Liver (tissue), 9 donors: Measurements from ENCODE around the gene LTA4H. TPM values are rescaled to one million over a fixed set of nuclear protein-coding genes. Genes with fewer than 3 reads are reported as not detected.

ENCODE experiments used
- DNase-seq: peaks from one replicate; pipeline ENCODE4 v3.0.0-alpha.2; 2017; ENCODE audit warnings: low spot score
- H3K27ac ChIP-seq, 2 donors: one replicate each; pipeline ENCODE4 v1.7.0; 2013; ENCODE audit warnings: inconsistent platforms in 2 of 2, low read length in 2 of 2, control low read depth in 1 of 2, low read depth in 1 of 2, mild to moderate bottlenecking in 1 of 2
- H3K27me3 ChIP-seq, 4 donors: one replicate each; pipeline versions ENCODE4 v1.6.1 to v1.7.0; 2013; ENCODE audit warnings: low read length in 3 of 4, inconsistent platforms in 1 of 4, mild to moderate bottlenecking in 1 of 4, moderate library complexity in 1 of 4; ENCODE audit not compliant: control insufficient read depth in 4 of 4, insufficient read depth in 4 of 4
- H3K36me3 ChIP-seq, 4 donors: one replicate each; pipeline versions ENCODE4 v1.6.1 to v1.7.0; 2013; ENCODE audit warnings: low read length in 3 of 4, mild to moderate bottlenecking in 3 of 4, low read depth in 1 of 4, moderate library complexity in 1 of 4; ENCODE audit not compliant: control insufficient read depth in 4 of 4, insufficient read depth in 3 of 4
- H3K4me1 ChIP-seq, 4 donors: one replicate each; pipeline versions ENCODE4 v1.6.1 to v1.7.0; 2013; ENCODE audit warnings: low read length in 3 of 4, mild to moderate bottlenecking in 3 of 4, moderate library complexity in 1 of 4; ENCODE audit not compliant: control insufficient read depth in 4 of 4, insufficient read depth in 4 of 4
- H3K4me3 ChIP-seq, 3 donors: one replicate each; pipeline versions ENCODE4 v1.6.1 to v1.7.0; 2013; ENCODE audit warnings: low read length in 3 of 3, control low read depth in 1 of 3, low read depth in 1 of 3, mild to moderate bottlenecking in 1 of 3
- H3K9ac ChIP-seq, 2 donors: one replicate each; pipeline ENCODE4 v1.7.0; 2013; ENCODE audit warnings: low read length in 2 of 2, mild to moderate bottlenecking in 2 of 2, moderate library complexity in 2 of 2, control low read depth in 1 of 2, low read depth in 1 of 2
- H3K9me3 ChIP-seq, 4 donors: one replicate each; pipeline versions ENCODE4 v1.6.1 to v1.7.0; 2013; ENCODE audit warnings: low read length in 3 of 4; ENCODE audit not compliant: control insufficient read depth in 4 of 4
- ATF3 ChIP-seq: IDR thresholded peaks from 2 replicates; pipeline ENCODE4 v1.6.1; 2016; ENCODE audit warnings: antibody characterized with exemption
- CTCF ChIP-seq: fragments of 150-350 bp; IDR thresholded peaks from 2 replicates; pipeline ENCODE4 v1.5.1; 2017; ENCODE audit warnings: improper control_type of control experiment, low read depth, low read length; ENCODE audit not compliant: missing input control
- EGR1 ChIP-seq, 2 donors: IDR thresholded peaks; 2 replicates each; pipeline ENCODE4 v1.6.1; 2016 to 2018; ENCODE audit warnings: antibody characterized with exemption in 2 of 2, low read depth in 2 of 2
- FOXA1 ChIP-seq: IDR thresholded peaks from 2 replicates; pipeline ENCODE4 v1.6.1; 2016; ENCODE audit warnings: antibody characterized with exemption
- GABPA ChIP-seq, 2 donors: IDR thresholded peaks in 1 of 2; conservative IDR thresholded peaks in 1 of 2; 2 replicates each; pipeline ENCODE4 v1.6.1; 2016; ENCODE audit warnings: antibody characterized with exemption in 2 of 2, mild to moderate bottlenecking in 1 of 2, moderate library complexity in 1 of 2
- HNF4A ChIP-seq, 2 donors: conservative IDR thresholded peaks; 2 replicates each; pipeline ENCODE4 v1.6.1; 2016; ENCODE audit warnings: antibody characterized with exemption in 2 of 2, mild to moderate bottlenecking in 2 of 2
- HNF4G ChIP-seq: IDR thresholded peaks from 2 replicates; pipeline ENCODE4 v1.6.1; 2016; ENCODE audit warnings: antibody characterized with exemption
- JUND ChIP-seq, 2 donors: IDR thresholded peaks; 2 replicates each; pipeline ENCODE4 v1.6.1; 2016; ENCODE audit warnings: antibody characterized with exemption in 2 of 2
- MAX ChIP-seq: IDR thresholded peaks from 2 replicates; pipeline ENCODE4 v1.6.1; 2016; ENCODE audit warnings: antibody characterized with exemption
- NR2F2 ChIP-seq: IDR thresholded peaks from 2 replicates; pipeline ENCODE4 v1.6.1; 2016; ENCODE audit warnings: antibody characterized with exemption
- RAD21 ChIP-seq, 2 donors: IDR thresholded peaks; 2 replicates each; pipeline ENCODE4 v1.6.1; 2016; ENCODE audit warnings: antibody characterized with exemption in 2 of 2, mild to moderate bottlenecking in 2 of 2
- REST ChIP-seq: IDR thresholded peaks from 2 replicates; pipeline ENCODE4 v1.6.1; 2016; ENCODE audit warnings: antibody characterized with exemption, mild to moderate bottlenecking
- RXRA ChIP-seq, 2 donors: IDR thresholded peaks; 2 replicates each; pipeline ENCODE4 v1.6.1; 2017 to 2018; ENCODE audit warnings: antibody characterized with exemption in 2 of 2, mild to moderate bottlenecking in 1 of 2
- SP1 ChIP-seq: IDR thresholded peaks from 2 replicates; pipeline ENCODE4 v1.6.1; 2018; ENCODE audit warnings: antibody characterized with exemption, mild to moderate bottlenecking
- TAF1 ChIP-seq: conservative IDR thresholded peaks from 2 replicates; pipeline ENCODE4 v1.6.1; 2016; ENCODE audit warnings: antibody characterized with exemption, mild to moderate bottlenecking
- YY1 ChIP-seq: IDR thresholded peaks from 2 replicates; pipeline ENCODE4 v1.6.1; 2016; ENCODE audit warnings: antibody characterized with exemption, mild to moderate bottlenecking
- ZBTB33 ChIP-seq: IDR thresholded peaks from 2 replicates; pipeline ENCODE4 v1.6.1; 2016; ENCODE audit warnings: antibody characterized with exemption
- WGBS: extraction: QIAGEN DNeasy Blood & Tissue Kit; methylation state at CpG from one replicate; pipeline ENCODE4 v1.1.7; 2013; 5-methylcytosine and 5-hydroxymethylcytosine counted together
- polyA plus RNA-seq, 2 donors: library from polyadenylated mRNA; stranded (reverse) in 1 of 2; unstranded in 1 of 2; fragments of 200-250 nt in 1 of 2; fragments of >200 nt in 1 of 2; fragmentation: Nextera tagmentation in 1 of 2; extraction: Ambion mirVana in 1 of 2; gene quantifications; one replicate each; pipeline versions ENCODE4 v1.2.1 to v1.2.3, GENCODE V29; 2013 to 2015
- total RNA-seq, 2 donors: library from RNA; depleted of rRNA; stranded (reverse); fragments of >200 nt; gene quantifications; one replicate each; pipeline ENCODE4 v1.2.3, GENCODE V29; 2014
- donor health status: healthy.
- donor health status: healthy.
- donor health status: healthy.
- donor health status: healthy.
- donor health status: healthy.

The LTA4H gene
- total and polyA plus RNA-seq, 4 donors: 16.6 to 34.5 (median 20.9) TPM

- H3K4me3 ChIP-seq: no peak overlapping the region
- H3K4me1 ChIP-seq: peaks cover 3 to 35% (median 17%) of the 10 kb centered on the region in 4 donors
- H3K27ac ChIP-seq: no peak overlapping the region
- no peaks in the 10 kb centered on the region for H3K9me3 ChIP-seq
- DNase-seq: no peak
- WGBS: 94% methylated on average over 5 of the region's 5 CpGs
- H3K9ac ChIP-seq: no peak overlapping the region
- no peaks in the 10 kb centered on the region for H3K27me3 ChIP-seq
- peaks cover 3 to 35% (median 27%) of the 10 kb centered on the region in 4 donors for H3K36me3 ChIP-seq
- TF ChIP-seq GABPA (IDR thresholded peaks at IDR 0.05 in 1 of 2, conservative IDR thresholded peaks at IDR 0.05 in 1 of 2): no peak
- TF ChIP-seq RXRA (IDR thresholded peaks at IDR 0.05): no peak
- no peak for TF ChIP-seq FOXA1
- TF ChIP-seq REST: no peak
- TF ChIP-seq HNF4G: no peak
- no peak for TF ChIP-seq RAD21 (IDR thresholded peaks at IDR 0.05)
- no peak for TF ChIP-seq HNF4A (conservative IDR thresholded peaks at IDR 0.05)
- no peak for TF ChIP-seq TAF1
- TF ChIP-seq EGR1 (IDR thresholded peaks at IDR 0.05; ENCODE audit: low read depth in 2 of 2): no peak
- no peak for TF ChIP-seq YY1
- TF ChIP-seq JUND (IDR thresholded peaks at IDR 0.05): no peak
- no peak for TF ChIP-seq CTCF
- TF ChIP-seq NR2F2: no peak
- TF ChIP-seq ZBTB33: no peak
Observed at GRCh38 chr12:96000858-96001257, 34.5 kb downstream of the LTA4H start.

- Histone ChIP-seq H3K9ac (no peak overlapping the region), H3K4me1 (peaks cover 7 to 39% (median 19%) of the 10 kb centered on the region in 4 donors), H3K4me3 (no peak overlapping the region), H3K36me3 (peaks cover 0 to 23% (median 16%) of the 10 kb centered on the region in 4 donors), H3K27ac (no peak overlapping the region), H3K27me3 (no peaks in the 10 kb centered on the region), H3K9me3 (no peaks in the 10 kb centered on the region)
- WGBS: 62% methylated on average over 5 of the region's 5 CpGs
- DNase-seq: no peak
- TF ChIP-seq MAX (peak; percentile 30), RXRA (IDR thresholded peaks at IDR 0.05) (peak in 1 of 2 donors; percentile 60), JUND (IDR thresholded peaks at IDR 0.05) (no peak), SP1 (no peak), ATF3 (no peak), CTCF (no peak), HNF4A (conservative IDR thresholded peaks at IDR 0.05) (peak; percentile 39 to 61), RAD21 (IDR thresholded peaks at IDR 0.05) (peak; percentile 26 to 27), TAF1 (no peak), FOXA1 (no peak)
Observed at GRCh38 chr12:95999484-95999883, 35.9 kb downstream of the LTA4H start.
